ENCODE measurements around the gene NCBP3.

Gene NCBP3

GRCh38 chr17:3761036-3761917, 84.8 kb downstream of the NCBP3 start:
- no peaks in the 10 kb centered on the region for H4K20me1 ChIP-seq (ENCODE audit: insufficient read depth, low read length)
- H3K4me2 ChIP-seq (ENCODE audit: low read depth, low read length), result no peak overlapping the region
- DNase-seq, result no peak
- no peaks in the 10 kb centered on the region for H3K9me3 ChIP-seq (replicated peaks; ENCODE audit: insufficient read depth, low read length)
- H3K27ac ChIP-seq (ENCODE audit: low read length), result no peak overlapping the region
- H3K36me3 ChIP-seq (replicated peaks; ENCODE audit: insufficient read depth, low read length), result no peaks in the 10 kb centered on the region
- TF ChIP-seq CTCF (IDR thresholded peaks at IDR 0.05; ENCODE audit: low read length), result no peak
- no peak for TF ChIP-seq EZH2phosphoT487 (IDR thresholded peaks at IDR 0.05; ENCODE audit: low read length)
- TF ChIP-seq EZH2 (optimal IDR thresholded peaks at IDR 0.05; ENCODE audit: low read depth, low read length), result no peak
- no peak overlapping the region for H3K4me3 ChIP-seq (ENCODE audit: low read length)
- H3K9ac ChIP-seq (ENCODE audit: low read length), result no peak overlapping the region
- H3F3A ChIP-seq (ENCODE audit: insufficient read depth, low read length), result no peaks in the 10 kb centered on the region
- H3K4me1 ChIP-seq (ENCODE audit: low read length), result no peaks in the 10 kb centered on the region
- H3K79me2 ChIP-seq (ENCODE audit: low read length), result no peaks in the 10 kb centered on the region
- no peak overlapping the region for H2AFZ ChIP-seq (ENCODE audit: low read length)
- H3K9me2 ChIP-seq (replicated peaks; ENCODE audit: insufficient read depth, low read length), result no peaks in the 10 kb centered on the region
- H3K27me3 ChIP-seq (replicated peaks; ENCODE audit: insufficient read depth, low read length), result no peaks in the 10 kb centered on the region

DNA sequence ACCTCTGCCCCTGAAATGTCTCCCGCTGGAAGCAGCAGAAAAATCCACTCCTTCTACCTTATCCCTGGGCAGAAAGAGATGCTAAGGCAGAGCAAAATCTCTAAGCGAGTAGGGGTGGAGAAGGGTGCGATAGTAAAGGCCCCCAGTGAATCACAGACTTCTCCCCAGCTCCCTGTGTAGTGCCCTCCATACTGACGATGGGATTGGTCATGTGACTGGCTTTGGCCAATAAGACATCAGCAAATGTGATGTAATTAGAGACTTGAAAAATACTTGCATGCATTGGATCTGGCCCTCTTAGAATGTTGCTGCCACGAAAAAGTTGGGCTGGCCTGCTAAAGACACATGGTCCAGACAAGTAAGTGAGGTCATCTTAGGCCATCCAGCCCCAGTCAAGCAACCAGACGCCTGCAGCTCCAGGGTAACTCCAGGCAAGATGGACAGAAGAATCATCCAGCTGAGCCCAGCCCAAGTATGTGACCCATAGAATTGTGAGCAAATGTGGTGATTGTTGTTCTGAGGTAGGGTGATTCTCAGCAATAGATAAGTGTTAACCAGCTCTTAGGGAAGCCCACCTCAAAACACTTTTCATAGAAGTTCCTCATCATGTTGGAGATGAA, 86.3 kb downstream of the NCBP3 start:
- Histone ChIP-seq H3F3A (ENCODE audit: insufficient read depth, low read length) (no peaks in the 10 kb centered on the region), H4K20me1 (ENCODE audit: insufficient read depth, low read length) (no peaks in the 10 kb centered on the region), H3K9me2 (replicated peaks; ENCODE audit: insufficient read depth, low read length) (no peaks in the 10 kb centered on the region), H3K4me1 (ENCODE audit: low read length) (no peaks in the 10 kb centered on the region), H3K27me3 (replicated peaks; ENCODE audit: insufficient read depth, low read length) (no peaks in the 10 kb centered on the region), H3K79me2 (ENCODE audit: low read length) (no peaks in the 10 kb centered on the region), H3K4me3 (ENCODE audit: low read length) (no peak overlapping the region), H3K36me3 (replicated peaks; ENCODE audit: insufficient read depth, low read length) (no peaks in the 10 kb centered on the region), H2AFZ (ENCODE audit: low read length) (no peak overlapping the region), H3K27ac (ENCODE audit: low read length) (no peak overlapping the region), H3K9ac (ENCODE audit: low read length) (no peak overlapping the region), H3K4me2 (ENCODE audit: low read depth, low read length) (no peak overlapping the region), H3K9me3 (replicated peaks; ENCODE audit: insufficient read depth, low read length) (no peaks in the 10 kb centered on the region)
- no peak for TF ChIP-seq EZH2 (optimal IDR thresholded peaks at IDR 0.05; ENCODE audit: low read depth, low read length)
- no peak for TF ChIP-seq CTCF (IDR thresholded peaks at IDR 0.05; ENCODE audit: low read length)
- DNase-seq, result no peak

- no peaks in the 10 kb centered on the region for H3K9me3 ChIP-seq (replicated peaks; ENCODE audit: insufficient read depth, low read length)
- H3K27me3 ChIP-seq (replicated peaks; ENCODE audit: insufficient read depth, low read length), result no peaks in the 10 kb centered on the region
- H3K27ac ChIP-seq (ENCODE audit: low read length), result no peak overlapping the region
- peak overlapping the region; percentile 28; the same call in 1 of the 2 replicates for H3K4me3 ChIP-seq (ENCODE audit: low read length)
- no peaks in the 10 kb centered on the region for H3F3A ChIP-seq (ENCODE audit: insufficient read depth, low read length)
- no peak for TF ChIP-seq EZH2phosphoT487 (IDR thresholded peaks at IDR 0.05; ENCODE audit: low read length)
- TF ChIP-seq CTCF (IDR thresholded peaks at IDR 0.05; ENCODE audit: low read length), result no peak
- TF ChIP-seq EZH2 (optimal IDR thresholded peaks at IDR 0.05; ENCODE audit: low read depth, low read length), result no peak
- no peak overlapping the region; the same call in 1 of the 2 replicates for H3K4me2 ChIP-seq (ENCODE audit: low read depth, low read length)
- peaks cover 4% of the 10 kb centered on the region; the same call in 1 of the 2 replicates for H3K4me1 ChIP-seq (ENCODE audit: low read length)
- H3K9me2 ChIP-seq (replicated peaks; ENCODE audit: insufficient read depth, low read length), result no peaks in the 10 kb centered on the region
- no peaks in the 10 kb centered on the region for H3K36me3 ChIP-seq (replicated peaks; ENCODE audit: insufficient read depth, low read length)
- no peak overlapping the region for H3K9ac ChIP-seq (ENCODE audit: low read length)
- DNase-seq, result no peak
- H2AFZ ChIP-seq (ENCODE audit: low read length), result peak overlapping the region; percentile 58; the same call in 1 of the 2 replicates
- no peaks in the 10 kb centered on the region for H3K79me2 ChIP-seq (ENCODE audit: low read length)
- no peaks in the 10 kb centered on the region for H4K20me1 ChIP-seq (ENCODE audit: insufficient read depth, low read length)
These were observed 90.6 kb downstream of the NCBP3 start for GRCh38 chr17:3755335-3756030.

All from MM.1S (cell line).